Activated gamma-delta T cell (primary cell): ENCODE results near the gene ASB13.
"Not testable (repeated sequence)": the region's sequence is repeated elsewhere in the genome, so short reads cannot be mapped to it uniquely, and the experiment has no call there.

Experiments used
- DNase-seq: peaks from one replicate; lab custom pipeline; 2025; lab: John Stamatoyannopoulos, UW

Gene ASB13

GRCh38 chr10:5625992-5626777 is 40.2 kb downstream of the ASB13 start:
- no peak for DNase-seq

- DNase-seq: no peak
These were observed 41.7 kb downstream of the ASB13 start for GRCh38 chr10:5624701-5625100.

- DNase-seq: peak; percentile 18
These were observed 43.2 kb downstream of the ASB13 start for GRCh38 chr10:5623081-5623748.

DNA sequence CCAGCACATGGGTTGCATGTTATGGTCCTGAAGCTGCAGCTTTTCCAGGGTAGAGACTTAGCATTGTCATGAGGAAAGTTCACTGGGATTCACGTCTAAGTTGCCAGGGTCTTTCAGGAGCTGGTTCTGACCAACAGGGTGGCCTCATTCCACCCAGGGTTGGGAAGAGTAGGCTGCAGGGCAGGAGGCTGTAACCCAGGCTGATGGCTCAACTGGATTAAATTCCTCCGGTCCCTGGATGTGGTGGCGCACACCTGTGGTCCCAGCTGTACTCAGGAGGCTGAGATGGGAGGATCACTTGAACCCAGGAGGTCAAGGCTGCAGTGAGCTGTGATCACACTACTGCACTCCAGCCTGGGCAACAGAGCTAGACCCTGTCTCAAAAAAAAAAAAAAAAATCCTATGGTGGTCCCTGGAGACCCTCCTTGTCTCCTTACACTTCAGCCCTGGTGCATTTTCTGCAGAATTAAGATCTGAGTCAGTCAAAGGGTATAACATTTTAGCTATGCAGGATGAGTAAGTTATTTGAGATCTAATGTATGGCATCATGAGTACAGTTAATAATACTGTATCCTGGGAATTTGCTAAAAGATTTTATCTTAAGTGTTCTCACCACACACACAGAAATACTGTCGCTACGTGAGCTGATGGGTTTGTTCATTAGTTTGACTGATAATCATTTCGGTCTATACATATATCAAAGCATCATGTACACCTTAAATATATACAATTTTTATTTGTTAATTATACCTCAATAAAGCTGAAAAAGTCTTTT is 44.0 kb downstream of the ASB13 start:
- DNase-seq: no peak

DNA sequence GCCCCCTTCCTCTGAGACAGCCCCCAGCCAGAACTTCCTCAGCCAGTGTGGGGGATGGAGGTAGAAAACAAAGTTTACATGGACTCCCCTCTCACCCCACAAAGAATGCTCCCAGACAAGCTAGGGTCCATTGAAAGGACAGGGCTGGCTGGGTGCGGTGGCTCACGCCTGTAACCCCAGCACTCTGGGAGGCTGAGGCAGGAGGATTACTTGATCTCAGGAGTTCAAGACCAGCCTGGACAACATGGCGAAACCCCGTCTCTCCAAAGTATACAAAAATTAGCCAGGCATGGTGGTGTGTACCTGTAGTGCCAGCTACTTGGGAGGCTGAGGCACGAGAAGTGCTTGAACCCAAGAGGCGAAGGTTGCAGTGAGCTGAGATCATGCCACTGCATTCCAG is 45.0 kb downstream of the ASB13 start:
- not testable (repeated sequence) for DNase-seq

DNA sequence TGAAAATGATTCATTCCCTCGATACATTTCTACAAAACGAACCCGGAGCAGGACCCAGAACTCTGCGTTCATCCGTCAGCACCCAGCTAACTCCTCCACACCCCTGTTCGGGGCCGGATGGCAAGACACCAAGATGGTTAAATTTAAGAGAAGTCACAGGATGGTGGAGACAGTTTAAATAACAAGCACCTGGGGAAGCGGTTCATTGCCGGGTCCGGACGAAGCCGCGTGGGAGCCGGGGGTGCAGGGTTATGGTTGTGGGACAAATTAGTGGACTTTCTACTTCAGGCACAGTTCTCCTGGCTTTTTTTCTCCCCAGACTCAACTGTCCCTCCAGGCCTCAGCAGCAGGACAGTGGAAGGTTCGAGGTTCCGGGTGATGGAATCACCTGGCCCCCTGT is 45.4 kb downstream of the ASB13 start:
- DNase-seq: no peak

GRCh38 chr10:5620223-5620721 is 46.1 kb downstream of the ASB13 start:
- no peak for DNase-seq

- no peak for DNase-seq
These were observed 46.8 kb downstream of the ASB13 start for GRCh38 chr10:5619362-5620211.

DNA sequence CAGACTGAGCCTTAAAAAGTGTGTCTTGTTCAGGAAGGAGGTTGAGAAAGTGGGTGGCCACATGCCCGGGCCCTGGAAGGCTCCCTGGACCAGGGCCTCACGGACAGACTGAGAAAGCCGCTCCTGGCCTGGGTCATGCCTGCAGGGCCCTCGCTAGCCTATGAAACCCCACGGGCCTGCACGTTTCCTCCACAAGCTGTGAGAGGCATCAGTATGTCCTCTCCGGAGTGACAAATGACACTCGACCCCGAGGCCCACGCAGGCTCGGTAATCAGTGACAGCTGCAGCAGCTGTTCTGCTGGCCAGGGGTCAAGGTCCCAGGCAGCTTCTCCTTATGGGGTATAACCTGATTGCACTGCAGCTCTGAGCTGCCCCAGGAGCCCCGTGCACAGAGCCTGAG is 47.6 kb downstream of the ASB13 start:
- DNase-seq: no peak

GRCh38 chr10:5618042-5618441 is 48.4 kb downstream of the ASB13 start:
- DNase-seq: no peak

DNA sequence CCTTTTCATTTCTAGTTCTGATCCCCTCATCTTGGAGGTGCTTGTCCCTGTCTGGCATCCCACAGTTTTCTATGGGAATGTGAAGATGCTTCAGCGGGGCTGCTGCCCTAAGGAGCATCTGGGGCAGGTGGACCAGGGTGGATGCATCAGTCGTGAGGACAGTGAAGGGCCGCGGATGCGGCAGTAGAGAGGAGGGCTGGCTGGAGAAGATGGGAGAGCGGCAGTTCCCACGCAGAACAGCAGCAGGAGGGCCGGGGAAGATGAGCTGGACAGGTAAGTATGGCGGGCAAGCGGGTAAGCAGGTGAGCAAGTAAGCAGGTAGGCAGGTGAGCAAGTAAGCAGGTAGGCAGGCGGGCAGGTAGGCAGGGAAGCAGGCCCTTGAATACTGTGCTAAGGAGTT is 48.9 kb downstream of the ASB13 start:
- DNase-seq: no peak

DNA sequence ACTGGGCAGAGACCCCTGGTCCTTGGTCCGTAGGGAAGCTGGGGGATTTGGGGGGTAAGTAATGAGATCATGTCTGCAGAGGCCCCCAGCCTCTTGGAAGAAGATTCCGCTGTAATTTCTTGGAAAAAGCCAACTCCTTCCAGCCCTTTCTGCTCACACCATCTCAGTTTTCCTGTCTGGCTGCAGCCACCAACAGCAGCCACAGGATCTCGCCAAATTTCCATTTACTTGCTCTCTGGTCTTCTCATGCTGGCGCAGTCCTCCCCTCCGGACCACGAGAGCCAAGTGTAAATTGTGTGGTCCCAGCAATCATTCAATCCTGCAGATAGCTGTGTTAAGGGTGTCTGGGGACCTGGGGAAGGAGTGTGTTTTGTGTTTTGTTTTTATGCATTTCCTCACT is 49.6 kb downstream of the ASB13 start:
- DNase-seq: no peak

DNA sequence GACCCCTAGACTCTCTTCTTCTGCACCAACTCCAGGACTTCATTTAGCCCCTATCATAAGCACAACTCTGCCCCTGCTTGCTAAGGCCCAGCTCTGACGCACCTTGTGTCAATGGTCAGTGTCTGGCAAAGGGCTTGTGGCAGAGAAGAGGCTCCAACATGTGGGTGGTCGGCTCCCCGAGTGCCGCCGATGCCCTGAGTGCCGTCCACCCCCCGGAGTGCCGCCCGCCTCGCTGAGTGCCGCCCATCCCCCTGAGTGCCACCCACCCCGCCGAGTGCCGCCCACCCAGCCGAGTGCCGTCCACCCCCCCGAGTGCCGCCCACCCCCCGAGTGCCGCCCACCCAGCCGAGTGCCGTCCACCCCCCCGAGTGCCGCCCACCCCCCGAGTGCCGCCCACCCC is 50.3 kb downstream of the ASB13 start:
- DNase-seq: no peak

DNA sequence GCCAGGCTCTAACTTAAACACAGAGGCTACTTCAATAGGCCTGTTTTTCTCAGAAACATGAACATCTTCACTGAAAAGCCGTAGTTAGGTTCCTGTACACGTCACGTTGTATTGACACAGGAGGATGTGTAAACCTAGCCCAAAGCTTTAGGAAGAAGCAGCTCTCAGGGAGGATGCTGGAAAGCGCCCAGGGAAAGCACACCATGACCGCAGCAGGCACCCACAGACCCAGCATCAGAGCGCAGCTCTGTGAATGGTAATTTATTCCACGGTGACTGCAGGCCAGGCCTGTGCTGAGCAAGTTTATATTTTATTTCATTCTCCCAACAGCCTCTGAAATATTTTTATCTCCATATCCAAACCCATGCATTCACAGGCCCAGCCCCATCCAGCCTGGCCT is 51.1 kb downstream of the ASB13 start:
- DNase-seq: no peak

GRCh38 chr10:5614155-5614721 is 52.2 kb downstream of the ASB13 start:
- DNase-seq: no peak

DNA sequence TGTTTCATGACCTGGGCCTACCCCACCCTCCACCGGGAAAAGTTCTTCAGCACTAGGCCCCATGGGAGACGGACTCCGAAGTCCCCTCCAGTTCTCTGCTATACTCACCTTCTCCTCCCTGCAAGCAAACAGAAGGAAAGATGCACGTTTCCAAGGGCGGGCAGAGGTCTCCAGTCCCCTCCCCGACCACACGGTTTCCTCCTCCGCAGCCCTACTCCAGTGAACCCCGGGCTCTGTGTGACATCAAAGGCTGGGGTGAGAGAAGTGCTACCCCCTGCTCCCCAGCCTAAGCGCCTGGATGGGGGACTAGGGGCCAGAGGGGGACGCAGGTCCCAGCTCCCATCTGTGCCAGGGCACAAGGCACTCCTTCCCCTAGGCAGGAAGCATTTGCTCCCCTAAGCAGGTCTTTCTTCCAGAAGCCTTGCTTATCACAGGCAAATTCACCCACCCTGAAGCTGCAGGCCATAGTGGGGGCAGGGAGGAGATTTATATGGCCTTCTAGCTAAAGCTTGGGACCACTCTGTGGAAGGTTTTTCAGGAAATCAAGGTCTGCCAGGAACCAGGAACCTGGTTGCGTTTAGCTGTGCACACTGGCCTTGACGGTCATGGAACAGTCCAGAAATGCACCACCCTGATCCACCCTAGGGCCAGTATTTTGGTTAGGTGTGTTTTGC is 52.8 kb downstream of the ASB13 start:
- no peak for DNase-seq

DNA sequence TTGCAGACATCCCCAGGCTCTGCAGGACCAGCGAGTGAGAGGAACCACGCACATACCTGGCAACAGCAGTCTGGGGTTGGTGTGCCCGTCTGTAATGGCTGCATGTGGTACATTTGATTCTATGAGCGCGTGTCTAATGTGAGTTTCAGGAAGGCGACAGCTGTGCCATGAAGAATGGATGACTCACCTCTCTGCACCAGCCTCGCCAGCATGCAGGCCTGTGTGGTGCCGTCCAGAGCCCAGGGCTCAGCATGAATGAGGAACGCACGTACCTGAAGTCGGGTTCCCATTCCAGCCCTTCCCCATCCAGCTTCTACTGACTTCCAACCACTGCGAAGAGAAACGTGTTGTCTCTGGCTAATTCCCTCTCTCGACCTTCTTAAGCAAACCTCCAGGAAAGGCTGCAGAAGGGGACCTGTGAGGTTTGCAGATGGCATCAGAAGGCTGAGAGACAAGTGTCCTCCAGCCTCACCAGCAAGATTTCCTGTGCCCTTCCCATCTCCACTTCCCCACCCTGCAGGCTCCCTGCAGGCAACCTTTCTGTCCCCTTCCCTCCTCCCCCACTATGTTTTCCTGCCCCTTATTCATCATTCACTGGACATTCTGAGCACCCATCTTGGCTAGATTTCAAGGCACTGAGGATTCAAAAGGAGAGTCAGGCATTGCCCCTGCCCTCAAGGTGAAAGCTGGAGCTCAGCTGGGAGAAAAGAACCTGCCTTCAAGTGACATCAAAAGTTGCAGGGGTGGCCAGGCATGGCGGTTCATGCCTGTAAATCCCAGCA is 54.3 kb downstream of the ASB13 start:
- DNase-seq: no peak

GRCh38 chr10:5609952-5610616 is 56.3 kb downstream of the ASB13 start:
- DNase-seq: no peak

GRCh38 chr10:5608608-5609220 is 57.7 kb downstream of the ASB13 start:
- DNase-seq: no peak
